HG02852 (cell line): ENCODE results near the gene NTMT1.
"Not testable (repeated sequence)": the region's sequence is repeated elsewhere in the genome, so short reads cannot be mapped to it uniquely, and the experiment has no call there.

Experiments
- ATAC-seq: cut with Tn5 transposase; IDR thresholded peaks from one replicate; pipeline ENCODE4 v1.9.1; 2021; ENCODE audit warnings: mild to moderate bottlenecking, moderate library complexity; ENCODE audit not compliant: unreplicated experiment

Gene NTMT1, protein sequence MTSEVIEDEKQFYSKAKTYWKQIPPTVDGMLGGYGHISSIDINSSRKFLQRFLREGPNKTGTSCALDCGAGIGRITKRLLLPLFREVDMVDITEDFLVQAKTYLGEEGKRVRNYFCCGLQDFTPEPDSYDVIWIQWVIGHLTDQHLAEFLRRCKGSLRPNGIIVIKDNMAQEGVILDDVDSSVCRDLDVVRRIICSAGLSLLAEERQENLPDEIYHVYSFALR

GRCh38 chr9:129626079-129626624, at the start of gene NTMT1:
NTMT1 (plus strand) TSS chr9:129626163; CDS start chr9:129632704, 6,541 bp downstream.
- peak; percentile 77 for ATAC-seq

DNA sequence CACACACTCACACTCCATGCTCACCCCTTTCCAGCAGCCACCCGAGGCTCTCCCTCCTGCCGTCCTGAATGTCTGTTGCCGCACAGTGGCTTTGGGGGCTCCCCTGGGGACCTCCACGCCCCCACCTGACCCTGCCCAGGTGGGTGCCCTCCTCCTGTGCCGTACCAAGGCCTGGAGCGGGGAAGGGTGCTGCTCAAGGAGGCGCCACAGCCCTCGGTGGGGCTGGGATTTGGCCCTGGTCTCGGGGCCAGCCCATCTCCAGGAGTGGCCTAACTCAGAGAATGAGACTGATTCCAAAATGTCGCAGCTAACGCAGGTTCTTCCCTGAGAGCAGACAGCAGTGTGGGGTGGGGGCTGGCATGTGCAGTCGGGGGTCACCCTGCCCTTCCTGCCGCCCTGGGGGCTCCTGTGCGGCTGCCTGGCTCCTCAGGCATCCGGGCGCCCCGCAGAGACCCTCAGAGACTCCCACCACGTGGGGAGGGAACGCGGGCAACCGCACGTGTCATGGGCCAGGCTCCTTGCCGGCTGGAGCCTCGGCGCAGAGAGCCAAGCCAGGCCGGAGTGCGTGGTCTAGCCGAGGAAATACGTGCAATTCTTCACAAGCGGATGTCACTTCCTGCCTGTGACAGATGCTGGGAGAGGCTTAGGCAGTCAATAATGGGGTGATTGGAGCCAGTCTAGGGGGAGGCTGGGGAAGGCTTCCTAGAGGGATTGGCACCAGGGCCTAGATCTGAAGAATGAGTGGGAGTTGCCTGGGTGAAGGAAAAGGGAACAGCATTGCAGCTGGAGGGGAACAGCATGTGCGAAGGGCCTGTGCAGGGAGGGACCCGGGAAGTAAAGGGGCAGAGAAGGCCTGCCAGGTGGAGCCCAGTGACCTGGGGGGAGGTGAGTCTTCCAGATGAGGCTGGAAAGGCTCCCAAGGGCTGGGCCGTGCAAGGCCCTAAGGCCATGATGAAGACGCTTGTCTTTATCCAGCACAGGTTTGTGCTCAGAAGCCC, 49.1 kb upstream of the NTMT1 start:
- ATAC-seq = no peak

GRCh38 chr9:129579294-129579693, 46.7 kb upstream of the NTMT1 start:
- ATAC-seq = no peak

GRCh38 chr9:129580211-129580915, 45.6 kb upstream of the NTMT1 start:
- ATAC-seq = no peak

- ATAC-seq = no peak
Measured at GRCh38 chr9:129581505-129582189, 44.3 kb upstream of the NTMT1 start.

- no peak for ATAC-seq
Measured at GRCh38 chr9:129582855-129583254, 43.1 kb upstream of the NTMT1 start.

DNA sequence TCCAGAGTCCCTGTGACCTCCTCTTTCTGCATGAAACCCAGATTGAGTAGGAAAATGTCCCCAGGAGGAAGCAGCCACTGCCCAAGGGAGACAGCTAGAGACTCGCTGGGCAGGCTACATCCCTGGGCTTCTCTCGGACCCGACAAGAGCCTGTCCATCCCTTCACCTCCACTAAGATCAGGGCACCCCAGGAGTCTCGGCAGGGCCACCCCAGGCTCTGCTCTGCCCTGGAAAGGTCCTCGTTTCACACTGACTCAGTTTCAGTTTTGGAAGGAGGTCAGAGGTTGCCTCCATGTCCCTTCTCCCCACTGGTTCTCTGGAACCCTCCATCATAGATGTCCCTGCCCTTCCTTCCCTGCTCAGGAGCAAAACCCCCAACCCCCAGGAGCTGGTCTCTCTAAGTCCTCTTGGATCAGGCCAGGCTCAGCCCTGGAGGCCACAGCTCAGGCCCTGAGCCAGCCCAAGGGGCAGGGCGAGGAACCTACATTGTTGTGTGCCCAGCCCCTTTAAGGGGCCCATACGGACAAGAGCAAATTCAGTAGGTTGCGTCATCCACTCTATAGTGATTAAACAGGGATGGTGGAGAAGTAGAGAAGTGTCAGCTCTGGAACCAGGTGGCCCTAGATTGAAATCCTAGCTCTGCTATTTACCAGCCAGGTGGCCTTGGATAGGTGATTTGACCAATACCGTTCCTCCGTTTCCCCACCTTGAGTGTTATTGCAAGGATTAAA, 42.5 kb upstream of the NTMT1 start:
- no peak for ATAC-seq

DNA sequence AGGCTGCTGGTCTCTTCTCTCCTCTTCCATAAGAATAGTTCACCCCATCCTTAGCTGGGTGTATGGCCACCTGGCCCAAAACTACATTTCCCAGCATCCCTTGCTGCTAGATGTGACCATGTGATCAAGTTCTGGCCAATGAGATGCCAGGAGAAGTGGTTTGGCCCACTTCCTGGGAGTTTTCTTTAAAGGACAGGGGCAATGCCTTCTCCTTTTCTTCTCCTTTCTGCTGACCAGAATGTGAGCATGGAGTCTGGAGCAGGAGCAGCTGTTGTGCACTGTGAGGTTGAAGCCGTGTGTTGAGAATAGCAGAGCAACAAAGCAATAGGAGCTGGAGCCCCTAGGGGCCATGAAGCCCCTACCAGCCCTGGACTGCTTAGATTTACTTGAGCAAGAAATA, 41.8 kb upstream of the NTMT1 start:
- no peak for ATAC-seq

- ATAC-seq = no peak
Measured at GRCh38 chr9:129585352-129585751, 40.6 kb upstream of the NTMT1 start.

DNA sequence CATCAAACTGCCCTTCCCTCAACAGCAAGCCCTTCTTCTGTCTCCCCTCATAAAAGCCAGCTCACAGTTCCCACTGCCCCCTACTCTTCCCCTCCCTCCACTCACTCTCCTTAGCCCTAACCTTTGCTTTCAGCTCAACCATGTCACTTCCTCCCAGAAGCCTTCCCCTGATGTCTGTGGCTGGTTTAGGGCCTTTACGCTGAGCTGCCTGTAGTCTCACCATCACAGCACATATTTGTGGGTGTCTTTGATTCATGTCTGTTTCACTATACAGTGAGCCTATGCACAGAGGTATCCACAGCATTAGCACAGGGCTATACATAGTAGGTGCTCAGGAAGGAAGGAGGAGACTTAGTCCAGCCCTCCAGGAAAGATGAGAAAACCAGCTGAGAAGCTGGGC, 39.7 kb upstream of the NTMT1 start:
- no peak for ATAC-seq

DNA sequence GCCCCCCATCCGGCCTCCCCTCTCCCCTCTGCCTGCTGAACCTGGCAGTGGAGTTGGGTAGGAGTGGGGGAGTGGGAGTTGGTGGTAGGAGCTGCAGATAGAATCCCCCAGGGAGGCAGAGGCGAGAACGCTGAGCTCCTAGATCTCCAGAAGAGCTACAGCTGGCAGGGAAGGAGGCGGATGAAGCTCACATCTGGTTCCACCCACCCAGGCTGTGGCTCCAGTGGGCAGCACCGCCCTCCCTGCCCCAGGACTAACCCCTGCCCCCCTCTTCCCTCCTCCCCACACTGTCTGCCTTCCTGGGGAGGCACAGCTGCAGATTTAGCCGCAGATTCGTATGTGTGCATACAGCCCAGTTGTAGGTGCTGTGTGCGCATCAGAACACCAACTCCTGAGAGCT, 39.3 kb upstream of the NTMT1 start:
- ATAC-seq = no peak

DNA sequence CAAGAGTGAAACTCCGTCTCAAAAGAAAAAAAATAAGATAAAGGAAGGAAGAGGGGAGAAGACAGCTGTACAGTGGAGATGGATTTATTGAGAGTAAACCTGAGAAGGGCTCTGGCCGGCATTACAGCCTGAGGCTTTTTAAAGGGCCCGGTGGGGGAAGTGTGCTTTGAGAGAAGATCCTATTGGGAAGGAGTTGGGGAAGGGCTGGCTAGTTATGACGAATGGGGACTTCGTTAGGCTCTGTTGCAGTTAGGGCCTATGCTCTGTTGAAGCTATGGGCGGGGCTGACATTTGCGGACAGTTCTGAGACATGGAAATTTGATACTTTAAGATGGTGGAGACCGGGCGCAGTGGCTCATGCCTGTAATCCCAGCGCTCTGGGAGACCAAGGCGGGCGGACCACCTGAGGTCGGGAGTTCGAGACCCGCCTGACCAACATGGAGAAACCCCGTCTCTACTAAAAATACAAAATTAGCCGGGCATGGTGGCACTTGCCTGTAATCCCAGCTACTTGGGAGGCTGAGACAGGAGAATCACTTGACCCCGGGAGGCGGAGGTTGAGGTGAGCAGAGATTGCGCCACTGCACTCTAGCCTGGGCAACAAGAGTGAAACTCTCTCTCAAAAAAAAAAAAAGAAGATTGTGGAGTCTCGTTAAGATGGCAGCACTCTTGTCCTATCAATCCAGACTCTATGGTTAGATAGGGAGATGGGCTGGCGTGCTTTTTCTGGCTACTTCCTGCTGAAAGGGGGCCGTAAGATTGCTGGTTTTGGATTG, 38.3 kb upstream of the NTMT1 start:
- no peak for ATAC-seq

- ATAC-seq = no peak
Measured at GRCh38 chr9:129590466-129590865, 35.5 kb upstream of the NTMT1 start.

- ATAC-seq = no peak
Measured at GRCh38 chr9:129591916-129592315, 34.0 kb upstream of the NTMT1 start.

DNA sequence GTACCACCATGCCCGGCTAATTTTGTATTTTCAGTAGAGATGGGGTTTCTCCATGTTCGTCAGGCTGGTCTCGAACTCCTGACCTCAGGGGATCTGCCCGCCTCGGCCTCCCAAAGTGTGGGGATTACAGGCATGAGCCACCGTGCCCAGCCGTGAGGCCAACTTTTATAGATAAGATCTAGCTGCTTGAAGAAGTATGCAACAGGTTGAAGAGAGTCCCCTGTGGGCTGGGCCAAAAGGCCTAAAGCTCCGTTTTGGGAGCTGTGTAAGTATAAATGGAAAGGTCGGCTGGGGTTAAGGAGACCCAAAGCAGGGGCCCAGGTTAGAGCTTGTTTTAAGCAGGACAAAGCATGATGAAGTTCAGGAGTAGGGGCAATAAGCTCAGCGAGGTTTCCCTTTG, 33.2 kb upstream of the NTMT1 start:
- ATAC-seq = not testable (repeated sequence)

- ATAC-seq = no peak
Measured at GRCh38 chr9:129594632-129595031, 31.3 kb upstream of the NTMT1 start.

DNA sequence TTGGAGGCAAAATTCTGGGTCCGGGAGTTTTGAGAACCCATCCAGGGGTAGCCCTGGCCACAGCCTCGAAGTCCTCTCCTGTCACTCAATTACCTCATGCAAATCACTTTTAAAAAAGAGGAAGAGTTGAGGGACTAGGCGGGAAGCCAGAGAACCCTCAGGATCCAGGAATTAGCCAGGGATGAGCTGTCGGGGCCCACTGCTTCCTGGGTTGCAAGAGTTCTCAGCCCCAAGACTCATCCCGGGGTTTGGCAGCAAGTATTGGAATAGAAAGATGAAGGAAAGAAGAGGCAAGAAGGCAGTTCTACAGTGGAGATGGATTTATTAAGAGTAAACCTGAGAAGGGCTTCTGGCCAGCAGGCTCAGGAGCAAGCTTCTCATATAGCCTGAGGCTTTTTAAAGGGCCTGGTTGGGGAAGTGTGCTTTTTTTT, 30.6 kb upstream of the NTMT1 start:
- ATAC-seq = no peak

DNA sequence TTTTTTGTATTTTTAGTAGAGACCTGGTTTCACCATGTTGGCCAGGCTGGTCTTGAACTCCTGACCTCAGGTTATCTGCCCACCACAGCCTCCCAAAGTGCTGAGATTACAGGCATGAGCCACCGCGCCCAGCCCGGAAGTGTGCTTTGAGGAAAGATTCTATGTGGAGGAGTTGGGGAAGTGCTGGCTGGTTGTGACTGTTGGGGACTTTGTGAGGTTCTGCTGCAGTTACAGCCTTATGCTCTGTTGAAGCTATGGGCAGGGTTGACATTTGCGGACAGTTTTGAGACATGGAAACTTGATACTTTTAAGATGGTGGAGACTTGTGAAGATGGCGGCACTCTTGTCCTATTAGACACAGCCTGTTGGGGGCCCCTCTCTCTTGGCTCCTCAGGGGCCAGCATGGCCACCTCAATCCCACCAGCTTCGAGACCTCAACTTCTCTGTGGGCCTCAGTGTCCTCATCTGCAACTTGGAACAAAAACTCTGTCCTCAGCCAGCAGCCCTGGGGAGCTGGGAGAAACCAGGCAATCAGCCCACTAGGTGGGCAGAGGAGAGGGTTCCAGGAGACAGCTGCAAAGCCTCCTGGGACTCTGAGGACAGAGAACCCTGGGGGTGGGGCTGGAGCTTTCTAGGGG, 29.9 kb upstream of the NTMT1 start:
- ATAC-seq = no peak
